ENCODE measurements around the gene BST2. TPM values are rescaled to one million over a fixed set of nuclear protein-coding genes. Genes with fewer than 3 reads are reported as not detected.

The BST2 gene
- total RNA-seq, 1 experiment from 2014 or later: 22.8 TPM

Other genes starting within 250 kb of the BST2 start
- gene USE1, start 190.3 kb downstream of the BST2 start, total RNA-seq (2021): 13.9 to 15.4 TPM (median 14.2 TPM) in 3 replicates
- 34.0 to 51.6 TPM (median 40.9 TPM) in 3 replicates for gene OCEL1, start 179.4 kb downstream of the BST2 start, total RNA-seq (2021)
- gene NR2F6, start 159.7 kb downstream of the BST2 start, total RNA-seq (2021): 144 to 149 TPM (median 145 TPM) in 3 replicates
- gene USHBP1, start 140.9 kb downstream of the BST2 start, total RNA-seq (2021): 10.9 to 14.2 TPM (median 12.3 TPM) in 3 replicates
- gene BABAM1, start 138.2 kb downstream of the BST2 start, total RNA-seq (2021): 139 to 147 TPM (median 146 TPM) in 3 replicates
- gene ANKLE1, start 123.7 kb downstream of the BST2 start, total RNA-seq (2021): 9.1 to 12.9 TPM (median 10.2 TPM) in 3 replicates
- gene ABHD8, start 102.2 kb downstream of the BST2 start, total RNA-seq (2021): 13.2 to 18.1 TPM (median 17.6 TPM) in 3 replicates
- gene MRPL34, start 99.8 kb downstream of the BST2 start, total RNA-seq (2021): 117 to 130 TPM (median 122 TPM) in 3 replicates
- 36.2 to 42.8 TPM (median 37.0 TPM) in 3 replicates for gene DDA1, start 96.1 kb downstream of the BST2 start, total RNA-seq (2021)
- gene ANO8, start 70.8 kb downstream of the BST2 start, total RNA-seq (2021): 30.5 to 35.4 TPM (median 32.6 TPM) in 3 replicates
- gene GTPBP3, start 68.1 kb downstream of the BST2 start, total RNA-seq (2021): 79.1 to 93.0 TPM (median 80.8 TPM) in 3 replicates
- 0.11 to 0.27 TPM in 2 of 3 replicates, not detected in the other for gene PLVAP, start 28.3 kb downstream of the BST2 start, total RNA-seq (2021)
- gene CCDC194, start 11.4 kb downstream of the BST2 start, total RNA-seq (2021): 0.37 to 0.87 TPM (median 0.76 TPM) in 3 replicates
- 58.7 to 78.6 TPM (median 70.8 TPM) in 3 replicates for gene MVB12A, start 14.4 kb upstream of the BST2 start, total RNA-seq (2021)
- gene TMEM221, start 43.0 kb upstream of the BST2 start, total RNA-seq (2021): 1.2 to 2.9 TPM (median 2.3 TPM) in 3 replicates
- not detected in 3 replicates for gene NXNL1, start 55.3 kb upstream of the BST2 start, total RNA-seq (2021)
- 8.6 to 12.1 TPM (median 10.1 TPM) in 3 replicates for gene SLC27A1, start 64.9 kb upstream of the BST2 start, total RNA-seq (2021)
- gene PGLS, start 106.0 kb upstream of the BST2 start, total RNA-seq (2021): 81.7 to 108 TPM (median 108 TPM) in 3 replicates
- 54.0 to 71.7 TPM (median 67.1 TPM) in 3 replicates for gene COLGALT1, start 150.0 kb upstream of the BST2 start, total RNA-seq (2021)